IMR-90 (cell line): ENCODE results near the gene ZNF358. TPM values are rescaled to one million over a fixed set of nuclear protein-coding genes. Genes with fewer than 3 reads are reported as not detected.

Experiments
- ATAC-seq: fragments of 200-7000 bp; cut with Tn5 transposase; 2 replicates; pipeline ENCODE4 v1.9.1; 2020; ENCODE audit warnings: low read depth, mild to moderate bottlenecking, moderate library complexity
- BruUV-seq: library from RNA; stranded (reverse); fragments of 400-500 nt; replicated peaks from 2 replicates; lab custom pipeline; 2021; lab: Mats Ljungman, UMichigan
- CTCF ChIA-PET: fragments of 300-600 bp; formaldehyde crosslinking; extraction: SDS; loops from one replicate; lab custom pipeline; 2021; ENCODE audit warnings: antibody characterized with exemption; lab: Yijun Ruan, JAX
- POLR2A ChIA-PET: fragments of 300-600 bp; sonication (Branson Sonifier 250); formaldehyde crosslinking; loops from one replicate; lab custom pipeline; 2022; ENCODE audit warnings: antibody characterized with exemption; ENCODE audit not compliant: unreplicated experiment; lab: Charles Lee
- DNase-seq: peaks from one replicate; pipeline ENCODE4 v3.0.0; 2013
- H2AFZ ChIP-seq: replicated peaks from 2 replicates; pipeline ENCODE3; 2013; ENCODE audit warnings: low read length, mild to moderate bottlenecking; ENCODE audit not compliant: poor library complexity
- H2AK5ac ChIP-seq: 2 replicates; pipeline ENCODE4 v1.6.1; 2013; ENCODE audit warnings: low read depth, low read length, inconsistent platforms
- H2AK9ac ChIP-seq: replicated peaks from 2 replicates; pipeline ENCODE3; 2013; ENCODE audit warnings: mild to moderate bottlenecking, low read depth, low read length, moderate library complexity; ENCODE audit not compliant: poor library complexity
- H2BK120ac ChIP-seq: 2 replicates; pipeline ENCODE4 v1.6.1; 2013; ENCODE audit warnings: low read depth, low read length, inconsistent platforms
- H2BK15ac ChIP-seq: 3 replicates; pipeline ENCODE4 v1.6.1; 2013; ENCODE audit warnings: low read depth, low read length, inconsistent platforms
- H2BK20ac ChIP-seq: 2 replicates; pipeline ENCODE4 v1.6.1; 2013; ENCODE audit warnings: low read depth, mild to moderate bottlenecking, inconsistent platforms, low read length, moderate library complexity
- H2BK5ac ChIP-seq: 2 replicates; pipeline ENCODE4 v1.6.1; 2013; ENCODE audit warnings: mild to moderate bottlenecking, low read depth, low read length, inconsistent platforms; ENCODE audit not compliant: poor library complexity, severe bottlenecking
- H3K14ac ChIP-seq: replicated peaks from 2 replicates; pipeline ENCODE4 v1.6.1; 2013; ENCODE audit warnings: low read depth, low read length, inconsistent platforms
- H3K18ac ChIP-seq: 2 replicates; pipeline ENCODE4 v1.6.1; 2013; ENCODE audit warnings: low read depth, low read length, control low read depth
- H3K23ac ChIP-seq: 2 replicates; pipeline ENCODE4 v1.6.1; 2013; ENCODE audit warnings: low read depth, low read length, inconsistent platforms
- H3K27ac ChIP-seq: 2 replicates; pipeline ENCODE4 v1.5.1; 2013; ENCODE audit warnings: mild to moderate bottlenecking, control low read depth, low read length; ENCODE audit not compliant: insufficient read depth
- H3K27me3 ChIP-seq: 2 replicates; pipeline ENCODE4 v1.6.1; 2013; ENCODE audit warnings: low read length; ENCODE audit not compliant: control insufficient read depth, insufficient read depth
- H3K36me3 ChIP-seq: 2 replicates; pipeline ENCODE4 v1.6.1; 2013; ENCODE audit warnings: low read length, mixed read lengths; ENCODE audit not compliant: control insufficient read depth, insufficient read depth
- H3K4ac ChIP-seq: 2 replicates; pipeline ENCODE4 v1.6.1; 2013; ENCODE audit warnings: low read depth, low read length, inconsistent platforms
- H3K4me1 ChIP-seq: 2 replicates; pipeline ENCODE4 v1.6.1; 2013; ENCODE audit warnings: low read length, mixed read lengths; ENCODE audit not compliant: control insufficient read depth, insufficient read depth
- H3K4me2 ChIP-seq: 2 replicates; pipeline ENCODE4 v1.6.1; 2013; ENCODE audit warnings: low read depth, mild to moderate bottlenecking, control low read depth, low read length, moderate library complexity
- H3K4me3 ChIP-seq: 2 replicates; pipeline ENCODE4 v1.5.1; 2013; ENCODE audit warnings: low read depth, mild to moderate bottlenecking, control low read depth, low read length, moderate library complexity; ENCODE audit not compliant: insufficient read depth
- H3K56ac ChIP-seq: 2 replicates; pipeline ENCODE4 v1.6.1; 2013; ENCODE audit warnings: low read length, inconsistent platforms; ENCODE audit not compliant: insufficient read depth; ENCODE audit errors: extremely low read depth
- H3K79me1 ChIP-seq, 2 experiments: 2 replicates each; pipeline ENCODE4 v1.6.1; 2013; ENCODE audit warnings: low read length in 2 of 2, inconsistent platforms in 1 of 2, low read depth in 1 of 2
- H3K9ac ChIP-seq: 2 replicates; pipeline ENCODE4 v1.6.1; 2013; ENCODE audit warnings: low read depth, low read length, control low read depth
- H3K9me1 ChIP-seq: 2 replicates; pipeline ENCODE4 v1.6.1; 2013; ENCODE audit warnings: low read length, inconsistent platforms; ENCODE audit not compliant: insufficient read depth
- H3K9me3 ChIP-seq: 2 replicates; pipeline ENCODE4 v1.6.1; 2013; ENCODE audit warnings: low read length; ENCODE audit not compliant: control insufficient read depth, insufficient read depth
- H4K20me1 ChIP-seq: 2 replicates; pipeline ENCODE4 v1.6.1; 2013; ENCODE audit warnings: low read length, inconsistent platforms; ENCODE audit not compliant: insufficient read depth
- H4K5ac ChIP-seq: 2 replicates; pipeline ENCODE4 v1.6.1; 2013; ENCODE audit warnings: mild to moderate bottlenecking, low read depth, low read length, control low read depth
- H4K8ac ChIP-seq, 2 experiments: 2 replicates each; pipeline ENCODE4 v1.6.1; 2013; ENCODE audit warnings: low read depth in 2 of 2, low read length in 2 of 2, control low read depth in 1 of 2, inconsistent platforms in 1 of 2
- H4K91ac ChIP-seq: 2 replicates; pipeline ENCODE4 v1.6.1; 2013; ENCODE audit warnings: low read depth, low read length, inconsistent platforms; ENCODE audit not compliant: insufficient read depth
- CHD1 ChIP-seq: IDR thresholded peaks from 2 replicates; pipeline ENCODE4 v1.6.1; 2012; ENCODE audit warnings: low read depth, low read length, improper control_type of control experiment
- MAFK ChIP-seq: IDR thresholded peaks from 2 replicates; pipeline ENCODE4 v1.6.1; 2012; ENCODE audit warnings: low read depth, low read length, improper control_type of control experiment
- MAZ ChIP-seq: IDR thresholded peaks from 2 replicates; pipeline ENCODE4 v1.6.1; 2012; ENCODE audit warnings: low read depth, mild to moderate bottlenecking, low read length, improper control_type of control experiment, moderate library complexity, borderline replicate concordance
- NFE2L2 ChIP-seq: fragments of 150-350 bp; IDR thresholded peaks from 2 replicates; pipeline ENCODE4 v1.6.1; 2016; ENCODE audit warnings: low read depth, mild to moderate bottlenecking, low read length
- RCOR1 ChIP-seq: IDR thresholded peaks from 2 replicates; pipeline ENCODE4 v1.6.1; 2012; ENCODE audit warnings: mild to moderate bottlenecking, low read length, improper control_type of control experiment; ENCODE audit not compliant: insufficient replicate concordance
- RFX5 ChIP-seq: IDR thresholded peaks from 2 replicates; pipeline ENCODE4 v1.8.0; 2012; ENCODE audit warnings: low read depth, mild to moderate bottlenecking, low read length, moderate library complexity
- WGBS, 2 experiments: methylation state at CpG; one replicate each; pipeline versions ENCODE4 v1.1.5 to v1.1.7; 2013; ENCODE audit warnings: missing lambda C conversion rate in 2 of 2; ENCODE audit not compliant: insufficient read length in 1 of 2; ENCODE audit errors: extremely low coverage in 2 of 2; 5-methylcytosine and 5-hydroxymethylcytosine counted together
- dilution Hi-C: fragments of 300-500 bp; cut with HindIII; formaldehyde crosslinking; loops from one replicate; pipeline ENCODE4 v1.14.3; 2018; ENCODE audit warnings: low sequenced_read_pairs; ENCODE audit not compliant: unreplicated experiment
- in situ Hi-C: fragments of 300-500 bp; cut with MboI; formaldehyde crosslinking; loops from 3 replicates; pipeline ENCODE4 v1.14.3; 2019; ENCODE audit warnings: low sequenced_read_pairs, inconsistent platforms, mixed read lengths
- intact Hi-C: fragments of 100-400 bp; cut with micrococcal nuclease; formaldehyde crosslinking; loops from 2 replicates; pipeline ENCODE4 v1.10.0; 2022
- polyA plus RNA-seq, 3 experiments: library from polyadenylated mRNA; depleted of rRNA; stranded (reverse); fragments of >200 nt; gene quantifications; 2 replicates each; pipeline ENCODE4 v1.2.3, GENCODE V29; 2012; ENCODE audit warnings: low replicate concordance in 1 of 3
- total RNA-seq: library from RNA; depleted of rRNA; stranded (reverse); fragments of >200 nt; gene quantifications from 2 replicates; pipeline ENCODE4 v1.2.3, GENCODE V29; 2012
- TF ChIP-seq, protein P1 (sequence below): fragments of 150-350 bp; IDR thresholded peaks from 2 replicates; pipeline ENCODE4 v1.6.1; 2016; ENCODE audit warnings: low read depth, mild to moderate bottlenecking, low read length, moderate library complexity, borderline replicate concordance

The ZNF358 gene
- total and polyA plus RNA-seq, 2 of the 4 experiments (the other 2 are of a cell fraction) = 5.4 to 30.7 TPM

GRCh38 chr19:7560255-7560654, 44.4 kb downstream of the ZNF358 start:
- no peak for ATAC-seq
- POLR2A ChIA-PET = no interaction called here

More at GRCh38 chr19:7560255-7560654, 44.4 kb downstream of the ZNF358 start:
- in situ Hi-C loops (no loop called here), intact Hi-C loops (no loop called here), dilution Hi-C loops (no loop called here)
- TF ChIP-seq RCOR1 (no peak), NFE2L2 (no peak), MAFK (no peak), MAZ (no peak), CHD1 (no peak), RFX5 (no peak)
- TF ChIP-seq, protein P1, sequence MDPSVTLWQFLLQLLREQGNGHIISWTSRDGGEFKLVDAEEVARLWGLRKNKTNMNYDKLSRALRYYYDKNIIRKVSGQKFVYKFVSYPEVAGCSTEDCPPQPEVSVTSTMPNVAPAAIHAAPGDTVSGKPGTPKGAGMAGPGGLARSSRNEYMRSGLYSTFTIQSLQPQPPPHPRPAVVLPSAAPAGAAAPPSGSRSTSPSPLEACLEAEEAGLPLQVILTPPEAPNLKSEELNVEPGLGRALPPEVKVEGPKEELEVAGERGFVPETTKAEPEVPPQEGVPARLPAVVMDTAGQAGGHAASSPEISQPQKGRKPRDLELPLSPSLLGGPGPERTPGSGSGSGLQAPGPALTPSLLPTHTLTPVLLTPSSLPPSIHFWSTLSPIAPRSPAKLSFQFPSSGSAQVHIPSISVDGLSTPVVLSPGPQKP = no peak
- no peak overlapping the region for H3K9ac ChIP-seq
- no peak overlapping the region for H2AK9ac ChIP-seq
- no peak overlapping the region for H3K4me3 ChIP-seq
- no peak overlapping the region for H4K5ac ChIP-seq
- H3K14ac ChIP-seq = no peak overlapping the region
- H3K4me2 ChIP-seq = no peak overlapping the region
- no peaks in the 10 kb centered on the region for H3K9me3 ChIP-seq
- no peak overlapping the region for H3K27ac ChIP-seq
- no peak overlapping the region for H2BK120ac ChIP-seq
- WGBS, 2 experiments = no CpG with 5 or more reads among the region's 2 CpGs
- no peaks in the 10 kb centered on the region for H4K20me1 ChIP-seq
- no peak overlapping the region for H2AFZ ChIP-seq
- H3K18ac ChIP-seq = no peak overlapping the region
- no peaks in the 10 kb centered on the region for H3K4me1 ChIP-seq
- H2AK5ac ChIP-seq = no peak overlapping the region
- H3K27me3 ChIP-seq = no peaks in the 10 kb centered on the region
- H2BK15ac ChIP-seq = no peak overlapping the region; the same call in 2 of the 3 replicates
- BruUV-seq = no TSS peak
- H3K9me1 ChIP-seq = 0 out of 2 replicates have a peak, but pooled peaks cover 3% of the 10 kb centered on the region
- H3K23ac ChIP-seq = no peak overlapping the region
- no peak overlapping the region for H2BK20ac ChIP-seq
- H4K91ac ChIP-seq = no peak overlapping the region
- H3K4ac ChIP-seq = no peak overlapping the region
- H4K8ac ChIP-seq = no peak overlapping the region
- no peak overlapping the region for H2BK5ac ChIP-seq
- H3K36me3 ChIP-seq = peaks cover 48% of the 10 kb centered on the region
- H3K79me1 ChIP-seq = no peaks in the 10 kb centered on the region
- CTCF ChIA-PET = no interaction called here
- no peak overlapping the region for H3K56ac ChIP-seq
- no peak for DNase-seq
